Tibial nerve (tissue), 4 donors: Measurements from ENCODE around the gene TMUB1.

Source experiments
- EP300 ChIP-seq, 2 donors: sonication (generic); formaldehyde crosslinking; IDR thresholded peaks; one replicate each; pipeline ENCODE4 v1.6.1; 2017; ENCODE audit warnings: antibody characterized with exemption in 2 of 2, mild to moderate bottlenecking in 1 of 2
- POLR2A ChIP-seq, 2 donors: fragments of 450-650 bp; IDR thresholded peaks; one replicate each; pipeline ENCODE4 v1.6.1; 2017; ENCODE audit warnings: antibody characterized with exemption in 2 of 2, mild to moderate bottlenecking in 2 of 2, moderate library complexity in 2 of 2
- TF ChIP-seq, protein P1 (sequence below), 5 experiments: fragments of 200-600 bp in 3 of 5; fragments of 450-650 bp in 2 of 5; sonication (generic) in 3 of 5; IDR thresholded peaks; one replicate each; pipeline ENCODE4 v1.5.1; 2016 to 2019; ENCODE audit warnings: antibody characterized with exemption in 5 of 5, mild to moderate bottlenecking in 3 of 5, moderate library complexity in 2 of 5

DNA sequence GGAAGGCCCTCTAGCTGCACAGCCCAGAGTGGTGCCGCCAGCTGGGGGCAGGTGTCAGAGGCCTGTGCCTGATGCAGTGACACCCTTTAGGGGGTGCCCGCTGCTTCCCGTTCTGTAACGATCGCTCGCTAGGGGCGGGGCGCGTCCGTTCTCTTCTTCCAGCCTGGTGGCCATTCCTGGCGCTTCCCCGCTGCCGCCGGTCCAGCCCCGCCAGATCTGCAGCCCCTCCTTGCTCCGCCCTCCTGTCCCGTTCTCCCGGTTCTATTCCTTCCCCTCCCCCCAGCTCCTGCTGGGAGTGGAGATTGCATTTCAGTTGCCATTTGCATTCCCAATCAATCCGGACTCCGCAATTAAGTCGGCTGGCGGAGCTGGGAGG lies 42.2 kb upstream of the TMUB1 start:
- TF ChIP-seq, protein P1, sequence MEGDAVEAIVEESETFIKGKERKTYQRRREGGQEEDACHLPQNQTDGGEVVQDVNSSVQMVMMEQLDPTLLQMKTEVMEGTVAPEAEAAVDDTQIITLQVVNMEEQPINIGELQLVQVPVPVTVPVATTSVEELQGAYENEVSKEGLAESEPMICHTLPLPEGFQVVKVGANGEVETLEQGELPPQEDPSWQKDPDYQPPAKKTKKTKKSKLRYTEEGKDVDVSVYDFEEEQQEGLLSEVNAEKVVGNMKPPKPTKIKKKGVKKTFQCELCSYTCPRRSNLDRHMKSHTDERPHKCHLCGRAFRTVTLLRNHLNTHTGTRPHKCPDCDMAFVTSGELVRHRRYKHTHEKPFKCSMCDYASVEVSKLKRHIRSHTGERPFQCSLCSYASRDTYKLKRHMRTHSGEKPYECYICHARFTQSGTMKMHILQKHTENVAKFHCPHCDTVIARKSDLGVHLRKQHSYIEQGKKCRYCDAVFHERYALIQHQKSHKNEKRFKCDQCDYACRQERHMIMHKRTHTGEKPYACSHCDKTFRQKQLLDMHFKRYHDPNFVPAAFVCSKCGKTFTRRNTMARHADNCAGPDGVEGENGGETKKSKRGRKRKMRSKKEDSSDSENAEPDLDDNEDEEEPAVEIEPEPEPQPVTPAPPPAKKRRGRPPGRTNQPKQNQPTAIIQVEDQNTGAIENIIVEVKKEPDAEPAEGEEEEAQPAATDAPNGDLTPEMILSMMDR (IDR thresholded peaks at IDR 0.05): no peak
- TF ChIP-seq POLR2A (IDR thresholded peaks at IDR 0.05) (no peak), EP300 (IDR thresholded peaks at IDR 0.05) (no peak)
